Duodenal mucosa (tissue), 2 donors: ENCODE results near the gene ANKRD28.
"Not testable (repeated sequence)": the region's sequence is repeated elsewhere in the genome, so short reads cannot be mapped to it uniquely, and the experiment has no call there.

Experiments
- H3K27ac ChIP-seq: one replicate; pipeline ENCODE4 v1.7.0; 2013; ENCODE audit warnings: low read depth, low read length
- H3K27me3 ChIP-seq, 2 donors: one replicate each; pipeline ENCODE4 v1.7.0; 2013; ENCODE audit warnings: low read length in 2 of 2, control low read depth in 1 of 2; ENCODE audit not compliant: insufficient read depth in 2 of 2, control insufficient read depth in 1 of 2
- H3K36me3 ChIP-seq, 2 donors: one replicate each; pipeline ENCODE4 v1.7.0; 2013; ENCODE audit warnings: low read length in 2 of 2, control low read depth in 1 of 2; ENCODE audit not compliant: insufficient read depth in 2 of 2, control insufficient read depth in 1 of 2
- H3K4me1 ChIP-seq, 2 donors: one replicate each; pipeline ENCODE4 v1.7.0; 2013; ENCODE audit warnings: low read length in 2 of 2, control low read depth in 1 of 2; ENCODE audit not compliant: insufficient read depth in 2 of 2, control insufficient read depth in 1 of 2
- H3K4me3 ChIP-seq, 2 donors: one replicate each; pipeline ENCODE4 v1.7.0; 2013; ENCODE audit warnings: low read length in 2 of 2, low read depth in 1 of 2
- H3K9ac ChIP-seq, 2 donors: one replicate each; pipeline ENCODE4 v1.7.0; 2013; ENCODE audit warnings: low read length in 2 of 2, low read depth in 1 of 2
- H3K9me3 ChIP-seq, 2 donors: one replicate each; pipeline ENCODE4 v1.7.0; 2013; ENCODE audit warnings: low read length in 2 of 2, control low read depth in 1 of 2; ENCODE audit not compliant: control insufficient read depth in 1 of 2

ANKRD28 gene

GRCh38 chr3:15797642-15798303 lies at the start of gene ANKRD28:
ANKRD28 (minus strand) TSS chr3:15797979; CDS start chr3:15796521, 1,458 bp downstream.
- Histone ChIP-seq H3K4me3 (peak within 1 kb of the TSS; percentile 53 to 66), H3K4me1 (peaks cover 7 to 28% of the 10 kb centered on the region in 2 donors), H3K27me3 (no peaks in the 10 kb centered on the region), H3K9me3 (no peaks in the 10 kb centered on the region), H3K36me3 (no peaks in the 10 kb centered on the region), H3K27ac (peak within 1 kb of the TSS; percentile 36), H3K9ac (peak within 1 kb of the TSS; percentile 44 to 45)

DNA sequence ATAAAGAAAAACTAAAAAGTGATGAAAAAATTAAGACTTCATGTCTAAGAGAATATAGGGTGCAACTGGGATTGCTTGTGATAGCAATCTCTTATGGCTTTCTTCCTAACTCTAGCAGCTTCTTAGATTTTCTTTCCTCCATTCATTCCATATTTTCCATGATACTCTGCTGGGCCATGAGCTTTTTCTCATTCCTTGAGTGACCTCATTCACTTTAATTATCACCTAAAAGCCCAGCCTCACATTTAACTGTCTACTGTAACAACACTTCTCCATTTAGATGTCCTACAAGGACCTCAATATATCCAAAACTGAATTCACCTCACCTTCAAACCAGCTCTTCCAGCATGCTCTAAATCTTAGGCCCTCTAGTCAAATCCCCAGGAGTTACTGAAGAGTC lies 49.5 kb upstream of the ANKRD28 start:
- Histone ChIP-seq H3K9ac (no peak overlapping the region), H3K4me3 (no peak overlapping the region), H3K9me3 (no peaks in the 10 kb centered on the region), H3K4me1 (no peaks in the 10 kb centered on the region), H3K27me3 (no peaks in the 10 kb centered on the region), H3K27ac (no peak overlapping the region), H3K36me3 (no peaks in the 10 kb centered on the region)

DNA sequence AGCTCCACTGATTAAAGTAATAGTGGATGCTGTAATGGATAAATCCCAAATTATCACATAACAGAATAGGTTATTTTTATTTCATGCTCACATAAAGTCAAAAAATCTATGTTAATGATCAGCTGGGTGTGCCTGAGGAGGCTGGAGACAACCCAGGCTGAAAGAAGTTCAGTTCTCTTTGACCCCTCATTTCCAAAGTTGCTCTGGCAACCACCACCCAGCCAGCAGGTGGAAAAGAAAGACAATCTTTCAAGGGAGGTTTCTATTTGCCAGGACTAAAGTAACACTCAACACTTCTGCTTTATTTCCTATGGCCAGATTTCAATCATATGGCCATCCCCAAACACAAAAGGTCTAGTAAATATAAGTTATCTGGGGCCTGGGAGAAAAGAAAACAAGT lies 48.8 kb upstream of the ANKRD28 start:
- H3K27ac ChIP-seq, result no peak overlapping the region
- peaks cover 0 to 1% of the 10 kb centered on the region in 2 donors for H3K36me3 ChIP-seq
- no peaks in the 10 kb centered on the region for H3K27me3 ChIP-seq
- H3K4me1 ChIP-seq, result no peaks in the 10 kb centered on the region
- H3K9me3 ChIP-seq, result no peaks in the 10 kb centered on the region
- H3K9ac ChIP-seq, result no peak overlapping the region
- H3K4me3 ChIP-seq, result no peak overlapping the region

DNA sequence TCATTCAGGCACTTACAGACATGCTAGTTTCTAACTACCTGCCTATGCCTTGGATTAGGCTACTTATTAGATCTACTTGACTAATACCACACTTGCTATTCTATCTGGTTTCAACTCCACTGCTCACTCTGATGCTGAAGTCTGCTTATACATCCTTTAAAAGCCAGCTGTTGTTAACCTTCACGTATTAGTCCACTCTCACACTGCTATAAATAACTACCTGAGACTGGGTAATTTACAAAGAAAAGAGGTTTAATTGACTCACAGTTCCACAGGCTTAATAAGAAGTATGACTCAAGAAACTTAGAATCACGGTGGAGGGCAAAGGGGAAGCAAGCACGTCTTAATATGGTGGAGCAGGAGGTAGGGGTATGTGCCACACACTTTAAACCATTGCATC lies 47.7 kb upstream of the ANKRD28 start:
- no peak overlapping the region for H3K9ac ChIP-seq
- no peak overlapping the region for H3K27ac ChIP-seq
- no peaks in the 10 kb centered on the region for H3K27me3 ChIP-seq
- no peak overlapping the region for H3K4me3 ChIP-seq
- H3K4me1 ChIP-seq, result no peaks in the 10 kb centered on the region
- peaks cover 0 to 2% of the 10 kb centered on the region in 2 donors for H3K9me3 ChIP-seq
- peaks cover 0 to 3% of the 10 kb centered on the region in 2 donors for H3K36me3 ChIP-seq

- Histone ChIP-seq H3K4me1 (no peaks in the 10 kb centered on the region), H3K36me3 (peaks cover 0 to 3% of the 10 kb centered on the region in 2 donors), H3K9me3 (peaks cover under 1 to 4% of the 10 kb centered on the region in 2 donors), H3K4me3 (no peak overlapping the region), H3K27me3 (no peaks in the 10 kb centered on the region), H3K27ac (no peak overlapping the region), H3K9ac (no peak overlapping the region)
These were observed 47.1 kb upstream of the ANKRD28 start for GRCh38 chr3:15844889-15845288.

GRCh38 chr3:15841091-15841973 lies 43.6 kb upstream of the ANKRD28 start:
- not testable (repeated sequence) for H3K4me1 ChIP-seq, H3K36me3 ChIP-seq, H3K4me3 ChIP-seq, H3K9ac ChIP-seq, H3K27me3 ChIP-seq, H3K27ac ChIP-seq
- H3K9me3 ChIP-seq, result peaks cover 6 to 13% of the 10 kb centered on the region in 2 donors

- Histone ChIP-seq H3K4me1 (no peaks in the 10 kb centered on the region), H3K36me3 (peaks cover 0 to 3% of the 10 kb centered on the region in 2 donors), H3K9ac (no peak overlapping the region), H3K27ac (no peak overlapping the region), H3K27me3 (no peaks in the 10 kb centered on the region), H3K4me3 (no peak overlapping the region), H3K9me3 (peaks cover 6 to 13% of the 10 kb centered on the region in 2 donors)
These were observed 41.8 kb upstream of the ANKRD28 start for GRCh38 chr3:15839568-15839967.

GRCh38 chr3:15831927-15832326 lies 34.1 kb upstream of the ANKRD28 start:
- H3K36me3 ChIP-seq, result no peaks in the 10 kb centered on the region
- no peak overlapping the region for H3K4me3 ChIP-seq

GRCh38 chr3:15825016-15825415 lies 27.2 kb upstream of the ANKRD28 start:
- Histone ChIP-seq H3K27me3 (no peaks in the 10 kb centered on the region), H3K9me3 (no peaks in the 10 kb centered on the region), H3K4me1 (peaks cover 0 to 3% of the 10 kb centered on the region in 2 donors), H3K4me3 (no peak overlapping the region), H3K9ac (no peak overlapping the region), H3K27ac (no peak overlapping the region), H3K36me3 (no peaks in the 10 kb centered on the region)

More at GRCh38 chr3:15831927-15832326, 34.1 kb upstream of the ANKRD28 start:
- H3K27ac ChIP-seq, result no peak overlapping the region
- H3K9ac ChIP-seq, result no peak overlapping the region
- no peaks in the 10 kb centered on the region for H3K9me3 ChIP-seq
- H3K27me3 ChIP-seq, result no peaks in the 10 kb centered on the region
- no peaks in the 10 kb centered on the region for H3K4me1 ChIP-seq

GRCh38 chr3:15823092-15823491 lies 25.3 kb upstream of the ANKRD28 start:
- Histone ChIP-seq H3K4me3 (no peak overlapping the region), H3K36me3 (no peaks in the 10 kb centered on the region), H3K4me1 (peaks cover 0 to 4% of the 10 kb centered on the region in 2 donors), H3K27ac (no peak overlapping the region), H3K27me3 (no peaks in the 10 kb centered on the region), H3K9me3 (no peaks in the 10 kb centered on the region), H3K9ac (no peak overlapping the region)
